ENCODE data around the gene DSCAML1. TPM values are rescaled to one million over a fixed set of nuclear protein-coding genes. Genes with fewer than 3 reads are reported as not detected.

Gene DSCAML1
- total RNA-seq, 1 donor from 2014 or later, result 0.16 TPM

DNA sequence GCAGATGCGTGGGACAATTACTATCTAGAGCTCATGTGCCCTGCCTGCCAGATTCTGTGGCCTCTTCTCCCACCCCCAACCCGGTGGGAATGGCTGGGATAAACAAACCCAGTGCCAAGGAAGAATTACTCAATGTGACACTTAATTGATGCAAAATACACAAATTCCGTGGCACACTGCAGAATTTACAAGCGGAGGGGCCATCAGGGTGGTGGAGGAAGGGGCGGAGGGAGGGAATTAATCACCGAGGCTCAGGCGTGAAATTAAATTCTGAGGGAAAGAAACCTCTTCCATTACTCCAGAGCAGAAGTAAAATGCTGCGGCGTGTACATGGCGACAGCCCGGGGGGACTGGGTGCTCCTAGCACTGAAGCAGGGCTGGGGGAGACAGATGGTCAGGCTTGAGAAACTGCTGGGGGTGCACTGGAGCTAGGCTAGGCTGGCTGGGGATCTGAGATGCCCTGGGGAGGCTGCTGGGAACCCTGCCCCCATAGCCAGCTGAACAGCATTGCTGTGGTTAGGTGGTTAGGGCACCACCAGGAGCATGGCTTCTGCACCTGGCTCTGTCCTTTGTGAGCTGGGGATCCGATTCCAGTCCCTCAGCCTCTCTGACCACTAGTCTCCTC lies 268.8 kb downstream of the DSCAML1 start:
- H3K9me3 ChIP-seq (ENCODE audit: insufficient read depth, low read depth, low read length), result no peaks in the 10 kb centered on the region
- FAIRE-seq (no peak), DNase-seq (ENCODE audit: low read depth) (peak; percentile 4)
- H3K4me1 ChIP-seq (ENCODE audit: insufficient read depth, low read length), result peaks cover 5% of the 10 kb centered on the region
- no peaks in the 10 kb centered on the region for H3K79me2 ChIP-seq (ENCODE audit: insufficient read depth, low read length)
- no peak overlapping the region for H3K4me2 ChIP-seq (ENCODE audit: low read length)
- Mint-ChIP-seq H3K27me3 (ENCODE audit: low read depth, unreplicated experiment) (peaks cover 56% of the 10 kb centered on the region), H3K9me3 (ENCODE audit: unreplicated experiment) (no peaks in the 10 kb centered on the region), H3K36me3 (ENCODE audit: low read depth, unreplicated experiment) (no peaks in the 10 kb centered on the region), H3K4me1 (ENCODE audit: low read depth, unreplicated experiment) (peaks cover 17% of the 10 kb centered on the region), H3K27ac (ENCODE audit: unreplicated experiment) (peak overlapping the region; percentile 81), H3K4me3 (ENCODE audit: unreplicated experiment) (no peak overlapping the region)
- TF ChIP-seq EZH2 (IDR thresholded peaks at IDR 0.05; ENCODE audit: insufficient read depth, low read length), result no peak
- no peak for TF ChIP-seq CTCF (IDR thresholded peaks at IDR 0.05; ENCODE audit: insufficient read depth, low read depth, low read length)
- H3K4me3 ChIP-seq (ENCODE audit: insufficient read depth, low read depth, low read length), result no peak overlapping the region
- no peak overlapping the region for H3K9ac ChIP-seq (ENCODE audit: low read length)
- peaks cover 8% of the 10 kb centered on the region for H3K27me3 ChIP-seq (ENCODE audit: insufficient read depth, low read length)
- no peak overlapping the region for H3K27ac ChIP-seq (ENCODE audit: low read depth, low read length)
- no peaks in the 10 kb centered on the region for H4K20me1 ChIP-seq (ENCODE audit: insufficient read depth, low read length)
- H2AFZ ChIP-seq (ENCODE audit: low read depth, low read length), result no peak overlapping the region
- no peaks in the 10 kb centered on the region for H3K36me3 ChIP-seq (ENCODE audit: insufficient read depth, low read length)

GRCh38 chr11:117527271-117527670 lies 269.7 kb downstream of the DSCAML1 start:
- no peaks in the 10 kb centered on the region for H3K36me3 ChIP-seq (ENCODE audit: insufficient read depth, low read length)
- H3K9me3 ChIP-seq (ENCODE audit: insufficient read depth, low read depth, low read length), result no peaks in the 10 kb centered on the region
- peaks cover 8% of the 10 kb centered on the region for H3K27me3 ChIP-seq (ENCODE audit: insufficient read depth, low read length)
- H3K9ac ChIP-seq (ENCODE audit: low read length), result no peak overlapping the region
- H4K20me1 ChIP-seq (ENCODE audit: insufficient read depth, low read length), result no peaks in the 10 kb centered on the region
- Mint-ChIP-seq H3K9me3 (ENCODE audit: unreplicated experiment) (no peaks in the 10 kb centered on the region), H3K27ac (ENCODE audit: unreplicated experiment) (peak overlapping the region; percentile 31), H3K4me1 (ENCODE audit: low read depth, unreplicated experiment) (peaks cover 23% of the 10 kb centered on the region), H3K36me3 (ENCODE audit: low read depth, unreplicated experiment) (no peaks in the 10 kb centered on the region), H3K27me3 (ENCODE audit: low read depth, unreplicated experiment) (peaks cover 57% of the 10 kb centered on the region), H3K4me3 (ENCODE audit: unreplicated experiment) (no peak overlapping the region)
- no peak overlapping the region for H3K4me2 ChIP-seq (ENCODE audit: low read length)
- no peak for TF ChIP-seq EZH2 (IDR thresholded peaks at IDR 0.05; ENCODE audit: insufficient read depth, low read length)
- no peak for TF ChIP-seq CTCF (IDR thresholded peaks at IDR 0.05; ENCODE audit: insufficient read depth, low read depth, low read length)
- no peak overlapping the region for H3K27ac ChIP-seq (ENCODE audit: low read depth, low read length)
- FAIRE-seq (no peak), DNase-seq (ENCODE audit: low read depth) (no peak)
- peaks cover 5% of the 10 kb centered on the region for H3K4me1 ChIP-seq (ENCODE audit: insufficient read depth, low read length)
- no peaks in the 10 kb centered on the region for H3K79me2 ChIP-seq (ENCODE audit: insufficient read depth, low read length)
- H2AFZ ChIP-seq (ENCODE audit: low read depth, low read length), result no peak overlapping the region
- no peak overlapping the region for H3K4me3 ChIP-seq (ENCODE audit: insufficient read depth, low read depth, low read length)

- no peak overlapping the region for H2AFZ ChIP-seq (ENCODE audit: low read depth, low read length)
- no peak overlapping the region for H3K4me2 ChIP-seq (ENCODE audit: low read length)
- no peaks in the 10 kb centered on the region for H3K9me3 Mint-ChIP-seq (ENCODE audit: unreplicated experiment)
- TF ChIP-seq CTCF (IDR thresholded peaks at IDR 0.05; ENCODE audit: insufficient read depth, low read depth, low read length) (no peak), EZH2 (IDR thresholded peaks at IDR 0.05; ENCODE audit: insufficient read depth, low read length) (no peak)
- H3K27ac ChIP-seq (ENCODE audit: low read depth, low read length), result no peak overlapping the region
- DNase-seq (ENCODE audit: low read depth) (no peak), FAIRE-seq (no peak)
- H3K9ac ChIP-seq (ENCODE audit: low read length), result no peak overlapping the region
- peaks cover 8% of the 10 kb centered on the region for H3K27me3 ChIP-seq (ENCODE audit: insufficient read depth, low read length)
- no peaks in the 10 kb centered on the region for H3K36me3 ChIP-seq (ENCODE audit: insufficient read depth, low read length)
- H3K79me2 ChIP-seq (ENCODE audit: insufficient read depth, low read length), result no peaks in the 10 kb centered on the region
- H3K27me3 Mint-ChIP-seq (ENCODE audit: low read depth, unreplicated experiment), result peaks cover 57% of the 10 kb centered on the region
- peaks cover 5% of the 10 kb centered on the region for H3K4me1 ChIP-seq (ENCODE audit: insufficient read depth, low read length)
- no peaks in the 10 kb centered on the region for H3K9me3 ChIP-seq (ENCODE audit: insufficient read depth, low read depth, low read length)
- H3K4me1 Mint-ChIP-seq (ENCODE audit: low read depth, unreplicated experiment), result peaks cover 23% of the 10 kb centered on the region
- H3K27ac Mint-ChIP-seq (ENCODE audit: unreplicated experiment), result no peak overlapping the region
- H3K4me3 ChIP-seq (ENCODE audit: insufficient read depth, low read depth, low read length), result no peak overlapping the region
- no peak overlapping the region for H3K4me3 Mint-ChIP-seq (ENCODE audit: unreplicated experiment)
- no peaks in the 10 kb centered on the region for H3K36me3 Mint-ChIP-seq (ENCODE audit: low read depth, unreplicated experiment)
- no peaks in the 10 kb centered on the region for H4K20me1 ChIP-seq (ENCODE audit: insufficient read depth, low read length)
These were observed 271.0 kb downstream of the DSCAML1 start for GRCh38 chr11:117525866-117526542.
